Measurements from ENCODE around the gene FGD6. TPM values are rescaled to one million over a fixed set of nuclear protein-coding genes. Genes with fewer than 3 reads are reported as not detected.

FGD6 gene
- total RNA-seq, 1 experiment from 2014 or later = 18.2 TPM

- ChIA-PET POLR2A (no interaction called here), CTCF (interaction anchor here (2.3 kb wide), 1 partner anchor 9 kb away, joined by 6 read pairs; no protein-coding TSS in a partner anchor), RAD21 (ENCODE audit: low non-redundant PET in 1 of 2, low total read pairs in 2 of 2, uncharacterized antibody in 2 of 2, unreplicated experiment in 2 of 2) (no interaction called here)
- intact Hi-C loops (cut with micrococcal nuclease) = no loop called here
- Histone ChIP-seq H3K4me2 (ENCODE audit: low read length) (no peak overlapping the region), H3K79me2 (ENCODE audit: insufficient read depth, low read length) (no peaks in the 10 kb centered on the region), H3K27ac (ENCODE audit: low read depth, low read length) (no peak overlapping the region), H4K20me1 (ENCODE audit: insufficient read depth) (no peaks in the 10 kb centered on the region), H3K27me3 (ENCODE audit: insufficient read depth, low read length) (no peaks in the 10 kb centered on the region), H3K9ac (ENCODE audit: low read length) (no peak overlapping the region), H3K9me3 (ENCODE audit: control insufficient read depth in 1 of 2, insufficient read depth in 1 of 2, low read depth in 1 of 2, low read length in 2 of 2) (no peaks in the 10 kb centered on the region), H3K4me1 (ENCODE audit: control insufficient read depth in 1 of 2, insufficient read depth in 2 of 2, low read length in 2 of 2) (no peaks in the 10 kb centered on the region), H3K36me3 (ENCODE audit: control insufficient read depth in 1 of 2, insufficient read depth in 2 of 2, low read length in 2 of 2) (no peaks in the 10 kb centered on the region), H3K4me3 (replicated peaks in 1 of 2; ENCODE audit: low read depth in 1 of 2, low read length in 2 of 2) (no peak overlapping the region), H3K9me2 (ENCODE audit: insufficient read depth) (no peaks in the 10 kb centered on the region), H2AFZ (ENCODE audit: low read depth, low read length, poor library complexity, severe bottlenecking) (no peak overlapping the region)
- BruUV-seq (replicated peaks) = no TSS peak
- DNase-seq (ENCODE audit: low read depth, low spot score) (no peak), ATAC-seq (no peak)
- TF ChIP-seq SIN3A (IDR thresholded peaks at IDR 0.05; ENCODE audit: low read depth) = no peak
- TF ChIP-seq YY1 (IDR thresholded peaks at IDR 0.05; ENCODE audit: extremely low read depth, insufficient replicate concordance, low read depth, low read length) = no peak
Observed at GRCh38 chr12:95126076-95126475, 91.2 kb downstream of the FGD6 start.

DNA sequence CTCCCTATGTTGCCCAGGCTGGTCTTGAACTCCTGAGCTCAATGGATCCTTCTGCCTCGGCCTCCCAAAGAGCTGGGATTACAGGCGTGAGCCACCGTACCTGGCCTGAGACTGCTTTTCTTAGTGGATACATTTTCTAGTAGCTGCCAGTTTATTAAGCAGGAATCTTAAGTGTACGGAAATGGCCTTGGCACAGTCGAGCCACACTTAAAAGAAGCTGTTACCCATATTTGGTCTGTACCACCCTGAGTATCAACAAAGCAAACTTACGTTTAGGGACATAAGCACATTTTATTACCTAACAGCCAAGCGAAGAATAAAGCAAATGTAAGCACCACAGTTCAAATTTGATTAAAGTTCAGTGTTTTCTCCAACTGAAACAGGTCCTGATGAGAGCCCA, 93.2 kb downstream of the FGD6 start:
- Histone ChIP-seq H3K9me2 (ENCODE audit: insufficient read depth) (no peaks in the 10 kb centered on the region), H2AFZ (ENCODE audit: low read depth, low read length, poor library complexity, severe bottlenecking) (no peak overlapping the region), H3K27me3 (ENCODE audit: insufficient read depth, low read length) (no peaks in the 10 kb centered on the region), H4K20me1 (ENCODE audit: insufficient read depth) (no peaks in the 10 kb centered on the region), H3K4me3 (replicated peaks in 1 of 2; ENCODE audit: low read depth in 1 of 2, low read length in 2 of 2) (no peak overlapping the region), H3K4me2 (ENCODE audit: low read length) (no peak overlapping the region), H3K9ac (ENCODE audit: low read length) (no peak overlapping the region), H3K36me3 (ENCODE audit: control insufficient read depth in 1 of 2, insufficient read depth in 2 of 2, low read length in 2 of 2) (no peaks in the 10 kb centered on the region), H3K9me3 (ENCODE audit: control insufficient read depth in 1 of 2, insufficient read depth in 1 of 2, low read depth in 1 of 2, low read length in 2 of 2) (no peaks in the 10 kb centered on the region), H3K4me1 (ENCODE audit: control insufficient read depth in 1 of 2, insufficient read depth in 2 of 2, low read length in 2 of 2) (peaks cover 0 to 5% of the 10 kb centered on the region in 2 experiments; a peak in 1 of 4 replicates), H3K27ac (ENCODE audit: low read depth, low read length) (no peak overlapping the region), H3K79me2 (ENCODE audit: insufficient read depth, low read length) (no peaks in the 10 kb centered on the region)
- no peak for ATAC-seq
- intact Hi-C loops (cut with micrococcal nuclease) = no loop called here
- ChIA-PET CTCF (interaction anchor here (1.8 kb wide), 1 partner anchor 410 kb away, joined by 4 read pairs; no protein-coding TSS in a partner anchor), POLR2A (no interaction called here), RAD21 (ENCODE audit: low non-redundant PET in 1 of 2, low total read pairs in 2 of 2, uncharacterized antibody in 2 of 2, unreplicated experiment in 2 of 2) (no interaction called here)
- no TSS peak for BruUV-seq (replicated peaks)
- no peak for DNase-seq (ENCODE audit: low read depth, low spot score)
- TF ChIP-seq CBX3 (IDR thresholded peaks at IDR 0.05; ENCODE audit: low read depth) (no peak), POLR2A (IDR thresholded peaks at IDR 0.05; ENCODE audit: borderline replicate concordance, extremely low read depth, insufficient read depth, insufficient read length) (no peak), SIN3A (IDR thresholded peaks at IDR 0.05; ENCODE audit: low read depth) (no peak), ZFX (IDR thresholded peaks at IDR 0.05) (no peak), SRF (IDR thresholded peaks at IDR 0.05; ENCODE audit: low read depth) (no peak), ATF3 (IDR thresholded peaks at IDR 0.05) (no peak), RAD21 (IDR thresholded peaks at IDR 0.05; ENCODE audit: low read depth) (no peak), ELF1 (IDR thresholded peaks at IDR 0.05; ENCODE audit: borderline replicate concordance, low read depth) (no peak), CEBPB (IDR thresholded peaks at IDR 0.05; ENCODE audit: low read depth) (no peak), POLR2AphosphoS5 (IDR thresholded peaks at IDR 0.05; ENCODE audit: low read depth, low read length) (no peak), JUND (IDR thresholded peaks at IDR 0.05) (no peak), YY1 (IDR thresholded peaks at IDR 0.05; ENCODE audit: extremely low read depth, insufficient replicate concordance, low read depth, low read length) (no peak), EGR1 (IDR thresholded peaks at IDR 0.05; ENCODE audit: low read depth) (no peak), SP1 (IDR thresholded peaks at IDR 0.05; ENCODE audit: low read depth) (no peak), EZH2phosphoT487 (IDR thresholded peaks at IDR 0.05; ENCODE audit: borderline replicate concordance) (no peak), ZNF274 (IDR thresholded peaks at IDR 0.05; ENCODE audit: low read depth, low read length) (no peak)
- TF ChIP-seq, protein P1, sequence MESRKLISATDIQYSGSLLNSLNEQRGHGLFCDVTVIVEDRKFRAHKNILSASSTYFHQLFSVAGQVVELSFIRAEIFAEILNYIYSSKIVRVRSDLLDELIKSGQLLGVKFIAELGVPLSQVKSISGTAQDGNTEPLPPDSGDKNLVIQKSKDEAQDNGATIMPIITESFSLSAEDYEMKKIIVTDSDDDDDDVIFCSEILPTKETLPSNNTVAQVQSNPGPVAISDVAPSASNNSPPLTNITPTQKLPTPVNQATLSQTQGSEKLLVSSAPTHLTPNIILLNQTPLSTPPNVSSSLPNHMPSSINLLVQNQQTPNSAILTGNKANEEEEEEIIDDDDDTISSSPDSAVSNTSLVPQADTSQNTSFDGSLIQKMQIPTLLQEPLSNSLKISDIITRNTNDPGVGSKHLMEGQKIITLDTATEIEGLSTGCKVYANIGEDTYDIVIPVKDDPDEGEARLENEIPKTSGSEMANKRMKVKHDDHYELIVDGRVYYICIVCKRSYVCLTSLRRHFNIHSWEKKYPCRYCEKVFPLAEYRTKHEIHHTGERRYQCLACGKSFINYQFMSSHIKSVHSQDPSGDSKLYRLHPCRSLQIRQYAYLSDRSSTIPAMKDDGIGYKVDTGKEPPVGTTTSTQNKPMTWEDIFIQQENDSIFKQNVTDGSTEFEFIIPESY (IDR thresholded peaks at IDR 0.05; ENCODE audit: extremely low read depth, insufficient replicate concordance, low read length) = no peak
